Stimulated activated naive CD4-positive, alpha-beta T cell treated with Interleukin-2 at 50 U/mL for 16 hours (primary cell): Measurements from ENCODE around the gene INTS1.

ENCODE experiments used
- DNase-seq: peaks from one replicate; lab custom pipeline; 2025; lab: John Stamatoyannopoulos, UW

INTS1 gene

DNA sequence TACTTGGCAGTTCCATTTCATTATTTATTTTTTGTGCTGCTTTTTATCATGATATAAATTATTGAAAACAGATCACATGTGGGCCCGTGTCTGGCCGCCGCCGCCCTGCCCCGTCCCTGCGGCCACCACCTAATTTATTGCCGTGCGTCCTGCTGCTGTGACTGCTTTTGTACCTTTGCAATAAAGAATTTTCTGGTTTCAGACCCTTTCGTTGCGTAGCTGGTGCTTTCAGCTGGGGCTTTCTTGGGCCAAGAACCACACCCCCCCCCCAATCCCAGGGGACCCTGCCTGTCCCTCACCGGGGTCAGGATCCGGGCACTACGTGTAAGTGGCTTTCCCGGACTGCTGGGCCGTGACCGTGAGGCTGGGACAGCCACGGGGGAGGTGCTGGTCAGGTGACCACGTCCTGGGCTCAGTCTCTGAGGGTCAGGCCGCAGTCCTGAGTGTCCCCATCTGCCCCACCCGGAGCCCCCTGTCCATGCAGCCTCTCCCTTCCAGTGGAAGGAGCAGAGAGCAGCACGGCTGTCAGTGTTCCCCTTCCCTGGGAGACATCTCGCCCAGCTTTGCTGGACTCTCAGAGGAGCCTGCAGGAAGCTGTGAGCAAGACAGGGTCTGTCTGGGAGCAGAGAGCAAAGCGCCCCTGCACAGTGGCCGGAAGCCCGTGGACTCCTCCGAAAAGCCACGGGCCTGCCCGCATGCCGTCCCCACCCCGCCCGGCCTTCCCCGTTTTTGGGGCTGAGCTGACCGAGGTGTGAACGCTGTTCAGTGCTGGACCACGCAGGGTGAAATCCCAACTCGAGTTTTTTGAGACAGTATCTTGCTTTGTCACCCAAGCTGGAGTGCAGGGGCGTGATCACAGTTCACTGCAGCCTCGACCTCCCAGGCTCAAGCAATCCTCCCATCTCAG, 38.9 kb upstream of the INTS1 start:
- no peak for DNase-seq

DNA sequence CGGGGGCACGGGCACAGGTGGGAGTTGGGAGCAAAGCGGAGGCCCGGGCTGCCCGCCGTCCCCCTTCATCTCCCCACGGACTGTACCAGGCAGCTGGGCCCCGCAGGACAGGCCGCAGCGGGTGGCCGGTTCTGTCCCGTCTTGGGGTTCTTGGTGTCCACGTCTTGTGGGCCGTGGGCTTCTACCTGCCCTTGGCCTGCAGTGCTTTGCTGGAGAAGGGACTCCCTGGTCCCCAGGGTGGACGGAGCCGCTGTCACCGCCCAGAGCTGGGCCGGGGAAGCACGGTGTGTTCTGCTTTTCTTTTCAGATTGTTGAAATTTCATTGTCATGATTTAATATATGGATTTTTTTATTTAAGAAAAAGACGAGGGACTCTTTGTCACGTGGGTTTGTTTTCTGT, 38.1 kb upstream of the INTS1 start:
- DNase-seq, result no peak

DNA sequence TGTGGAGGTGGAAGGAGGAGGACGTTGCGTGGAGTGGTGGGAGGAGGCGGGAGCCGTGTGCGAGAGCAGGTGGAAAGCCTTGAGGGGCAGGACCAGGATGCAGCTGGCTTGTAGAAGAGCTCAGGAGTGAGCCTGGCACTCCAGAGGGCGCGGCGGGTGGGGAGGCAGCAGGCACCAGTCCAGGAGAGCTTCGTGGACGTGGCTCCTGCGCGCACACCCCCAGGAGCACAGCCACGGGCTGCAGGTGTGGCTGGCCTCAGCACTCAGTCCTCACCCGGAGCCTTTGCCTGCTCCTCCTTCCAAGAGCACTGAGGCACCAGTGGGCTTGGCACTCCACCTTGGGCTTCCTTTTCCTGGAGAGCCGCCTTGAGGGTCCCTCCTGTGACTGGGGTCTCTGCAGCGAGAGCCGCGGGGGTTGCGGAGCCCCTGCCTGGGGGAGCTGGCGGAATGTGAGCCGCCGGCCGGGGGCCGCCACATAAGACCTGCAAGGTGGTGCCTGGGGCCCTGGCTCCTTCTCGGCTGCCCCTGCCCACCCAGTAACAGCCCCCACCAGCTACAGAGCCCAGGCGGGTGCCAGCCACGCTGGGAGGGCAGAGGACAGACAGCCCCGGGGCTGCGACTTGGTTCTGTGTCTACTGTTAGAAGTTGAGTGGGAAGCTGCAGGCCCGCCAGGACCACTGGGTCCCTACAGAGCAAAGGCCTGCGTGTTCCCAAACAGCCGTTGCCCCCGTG, 37.4 kb upstream of the INTS1 start:
- no peak for DNase-seq

DNA sequence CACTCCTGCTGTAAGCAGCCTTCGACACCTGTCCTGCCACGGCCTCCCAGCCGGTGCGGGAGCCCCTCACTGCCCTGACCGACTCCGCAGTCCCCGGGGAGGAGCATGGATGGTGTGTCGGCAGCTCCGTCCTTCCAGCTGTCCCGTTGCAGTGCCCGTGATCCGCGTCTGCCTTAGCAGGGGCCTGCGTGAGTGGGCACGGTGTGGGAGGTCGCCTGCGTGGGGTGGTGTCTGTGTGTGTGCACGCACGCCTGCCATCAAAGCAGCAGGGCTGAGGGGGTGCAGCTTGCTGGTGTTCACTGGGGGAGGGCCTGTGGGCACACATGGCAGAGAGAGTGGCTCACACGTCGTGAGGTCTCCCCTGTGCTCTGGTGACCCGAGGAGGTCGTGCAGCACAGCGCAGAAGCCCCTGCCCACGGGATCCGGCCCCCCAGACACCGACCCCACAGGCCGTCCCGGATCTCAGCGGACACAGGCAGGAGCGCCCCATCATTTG, 36.6 kb upstream of the INTS1 start:
- DNase-seq, result no peak

DNA sequence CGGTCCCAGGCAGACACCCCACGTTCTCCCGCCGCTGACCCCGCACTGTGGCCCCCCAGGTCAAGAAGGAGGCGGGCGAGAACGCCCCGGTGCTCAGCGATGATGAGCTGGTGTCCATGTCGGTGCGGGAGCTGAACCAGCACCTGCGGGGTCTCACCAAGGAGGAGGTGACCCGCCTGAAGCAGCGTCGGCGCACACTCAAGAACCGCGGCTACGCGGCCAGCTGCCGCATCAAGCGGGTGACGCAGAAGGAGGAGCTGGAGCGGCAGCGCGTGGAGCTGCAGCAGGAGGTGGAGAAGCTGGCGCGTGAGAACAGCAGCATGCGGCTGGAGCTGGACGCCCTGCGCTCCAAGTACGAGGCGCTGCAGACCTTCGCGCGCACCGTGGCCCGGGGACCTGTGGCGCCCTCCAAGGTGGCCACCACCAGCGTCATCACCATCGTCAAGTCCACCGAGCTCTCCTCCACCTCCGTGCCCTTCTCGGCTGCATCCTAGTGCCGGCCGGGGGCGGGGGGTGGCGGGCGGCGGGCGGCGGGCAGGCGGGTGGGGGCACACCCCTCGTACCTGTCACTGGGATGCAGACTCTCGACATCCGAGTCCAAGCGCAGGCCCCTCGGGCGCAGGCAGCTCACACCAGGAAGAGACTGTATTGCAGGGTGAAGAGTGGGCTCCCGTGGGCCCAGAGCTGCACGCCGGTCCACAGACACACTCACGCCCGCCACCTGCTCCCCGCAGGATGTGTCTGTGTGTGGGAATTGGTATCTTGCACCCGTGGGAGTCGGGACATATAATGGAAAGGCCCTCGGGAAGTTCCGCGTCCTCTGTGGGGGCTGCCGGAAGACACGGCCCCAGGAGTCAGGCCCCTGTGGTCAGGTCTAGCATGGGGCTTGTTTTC, 35.9 kb upstream of the INTS1 start:
- DNase-seq, result no peak

DNA sequence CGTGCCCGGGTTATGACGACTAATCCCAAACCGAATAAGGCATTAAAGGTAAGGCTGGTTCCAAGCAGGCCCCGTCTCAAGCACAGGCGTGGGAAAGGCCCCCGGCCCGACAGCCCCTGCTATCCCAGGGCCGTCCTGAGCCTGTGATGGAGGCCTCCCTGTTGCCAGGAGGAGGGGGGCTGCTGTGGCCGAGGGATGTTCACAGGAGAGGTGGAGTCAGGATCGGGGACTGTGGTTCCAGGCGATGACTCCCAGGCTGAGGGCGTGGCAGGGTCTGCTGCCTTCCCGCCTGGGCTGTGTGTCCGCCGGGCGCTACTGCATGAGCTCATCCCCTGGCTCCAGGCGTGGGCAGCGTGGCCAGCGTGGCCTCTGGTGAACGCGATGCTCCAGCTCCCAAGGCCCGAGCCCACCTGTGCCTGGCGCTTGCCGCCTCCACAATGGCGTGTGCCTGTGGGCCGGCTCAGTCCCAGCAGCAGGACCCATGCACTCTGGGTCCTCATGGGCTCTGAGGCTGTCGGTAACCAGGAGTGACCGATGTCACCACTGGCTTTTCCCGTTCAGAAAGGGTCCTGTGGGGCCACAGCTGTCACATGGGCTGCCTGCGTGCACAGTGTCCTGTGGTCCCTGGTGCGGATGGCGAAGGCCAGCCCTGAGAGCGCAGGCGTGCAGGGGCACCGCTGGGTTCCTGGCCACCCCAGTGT, 35.1 kb upstream of the INTS1 start:
- no peak for DNase-seq

DNA sequence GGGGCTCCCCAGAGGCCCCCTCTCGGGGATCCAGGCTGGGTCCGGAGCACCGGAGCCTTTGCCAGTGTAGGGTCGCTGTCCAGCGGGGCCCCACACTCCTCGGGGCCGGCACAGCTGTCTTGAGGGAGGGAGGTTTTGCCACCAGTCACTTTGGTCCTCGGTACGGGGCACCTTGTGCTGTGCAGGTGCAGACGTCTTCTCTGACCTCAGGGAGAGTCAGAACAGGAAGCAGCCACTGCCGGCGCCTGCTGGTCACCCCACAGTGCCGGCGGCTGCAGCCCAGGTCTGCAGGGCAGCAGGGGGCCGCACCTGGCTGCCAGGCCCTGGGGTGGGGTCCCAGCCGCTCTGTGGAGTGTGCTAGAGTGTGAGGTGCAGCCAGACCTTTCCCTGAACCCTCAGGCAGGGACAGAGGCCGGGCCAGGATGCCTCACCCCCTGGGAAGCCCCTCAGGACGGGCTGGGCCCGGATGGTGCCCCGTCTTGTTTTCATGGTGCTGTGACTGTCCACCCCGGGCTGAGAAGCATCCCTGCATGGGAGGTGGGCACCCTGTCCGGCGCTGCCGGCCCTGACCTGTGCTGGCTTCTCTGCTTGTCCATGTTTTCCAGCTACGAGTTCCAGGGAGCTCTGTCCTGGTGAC, 34.5 kb upstream of the INTS1 start:
- DNase-seq, result no peak

DNA sequence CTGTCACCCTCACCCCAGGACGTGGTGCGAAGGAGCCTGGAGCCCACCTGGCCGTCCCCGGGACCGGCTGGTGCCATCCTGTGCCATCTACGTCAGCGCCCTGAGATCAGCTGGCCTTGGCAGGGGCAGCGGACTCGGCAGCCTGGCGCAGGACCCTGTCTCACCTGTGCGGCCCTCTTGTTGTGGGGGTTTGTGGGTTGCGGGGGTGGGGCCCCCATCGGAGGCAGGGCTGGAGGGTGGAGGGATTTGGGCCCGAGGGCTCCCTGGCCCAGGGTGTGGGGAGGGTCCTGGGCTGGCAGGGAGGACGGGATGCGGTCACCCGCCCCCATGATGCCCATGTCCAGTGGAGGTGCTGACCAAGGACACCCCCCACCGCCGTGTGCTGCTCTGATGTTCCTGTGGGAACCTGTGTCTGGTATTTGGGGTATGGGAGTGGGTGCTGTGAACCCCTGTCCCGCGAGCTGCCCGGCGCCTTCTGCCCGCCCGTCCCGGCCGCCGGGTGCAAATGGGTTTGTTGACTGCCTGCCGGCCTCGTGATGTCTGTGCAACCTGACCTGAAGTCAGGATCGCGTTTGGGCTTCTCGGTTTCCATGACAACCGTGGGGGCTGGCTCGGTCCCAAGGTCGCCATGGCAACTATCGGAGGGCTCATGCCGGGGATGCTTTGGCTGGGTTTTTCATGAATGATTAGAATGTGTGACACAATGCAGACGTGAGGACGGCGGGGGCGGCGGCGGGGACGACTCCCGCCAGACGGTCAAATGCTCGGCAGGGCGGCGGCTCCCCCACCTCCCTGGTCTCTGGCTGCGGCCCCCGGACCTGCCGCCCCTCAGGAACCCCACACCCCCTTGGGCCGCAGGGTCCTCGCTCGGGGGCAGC, 33.6 kb upstream of the INTS1 start:
- no peak for DNase-seq

DNA sequence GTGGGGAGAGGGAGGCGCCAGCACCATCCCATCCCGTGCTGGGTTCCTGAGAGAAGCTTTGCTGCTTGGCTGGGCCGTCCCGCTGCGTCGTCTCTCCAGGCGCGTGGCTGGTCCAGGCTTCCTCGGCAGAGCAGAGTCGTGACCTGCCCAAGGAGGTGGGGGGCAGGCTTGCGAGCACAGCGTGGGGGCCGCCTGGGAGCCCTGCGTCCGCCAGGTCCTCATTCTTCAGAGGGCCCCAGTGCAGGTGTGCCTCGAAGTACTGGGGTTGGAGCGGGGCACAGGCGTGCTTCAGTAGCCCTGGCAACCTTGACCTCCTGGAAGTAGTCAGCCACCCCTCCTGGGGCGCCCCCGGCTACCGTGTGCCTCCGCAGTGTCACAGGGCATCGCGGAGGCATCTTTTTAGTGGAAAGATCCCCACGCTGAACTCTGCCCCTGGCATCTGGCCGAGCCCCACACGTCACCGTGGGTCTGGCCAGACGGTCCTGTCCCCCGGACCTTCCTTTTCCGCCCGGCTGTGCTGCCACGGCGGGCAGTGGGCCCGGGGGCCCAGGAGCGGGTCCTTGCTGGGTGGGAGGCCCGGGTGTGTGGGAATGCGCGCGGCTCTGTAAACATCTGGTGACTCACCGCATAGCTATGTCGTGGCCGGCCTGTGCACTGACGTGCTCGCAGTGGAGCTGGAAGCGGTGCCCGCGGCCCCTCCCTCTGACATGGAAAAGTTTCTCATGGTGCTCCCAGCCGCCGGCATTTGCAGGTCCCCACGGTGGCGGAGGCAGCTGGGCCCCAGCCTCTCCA, 32.8 kb upstream of the INTS1 start:
- no peak for DNase-seq

DNA sequence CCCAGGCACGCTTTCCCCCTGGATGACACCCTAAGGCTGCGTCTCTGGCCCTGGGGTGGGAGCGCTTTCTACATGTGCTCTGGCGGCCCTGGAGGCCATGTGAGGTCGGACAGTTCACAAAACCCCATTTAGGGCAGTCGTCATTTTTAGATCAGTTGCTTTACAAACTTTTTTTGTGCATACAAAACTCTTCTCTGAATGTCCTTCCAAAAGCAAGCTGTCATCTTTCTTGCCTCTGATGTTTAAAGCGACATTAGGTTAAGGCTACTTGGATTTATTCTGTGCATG, 32.2 kb upstream of the INTS1 start:
- no peak for DNase-seq

DNA sequence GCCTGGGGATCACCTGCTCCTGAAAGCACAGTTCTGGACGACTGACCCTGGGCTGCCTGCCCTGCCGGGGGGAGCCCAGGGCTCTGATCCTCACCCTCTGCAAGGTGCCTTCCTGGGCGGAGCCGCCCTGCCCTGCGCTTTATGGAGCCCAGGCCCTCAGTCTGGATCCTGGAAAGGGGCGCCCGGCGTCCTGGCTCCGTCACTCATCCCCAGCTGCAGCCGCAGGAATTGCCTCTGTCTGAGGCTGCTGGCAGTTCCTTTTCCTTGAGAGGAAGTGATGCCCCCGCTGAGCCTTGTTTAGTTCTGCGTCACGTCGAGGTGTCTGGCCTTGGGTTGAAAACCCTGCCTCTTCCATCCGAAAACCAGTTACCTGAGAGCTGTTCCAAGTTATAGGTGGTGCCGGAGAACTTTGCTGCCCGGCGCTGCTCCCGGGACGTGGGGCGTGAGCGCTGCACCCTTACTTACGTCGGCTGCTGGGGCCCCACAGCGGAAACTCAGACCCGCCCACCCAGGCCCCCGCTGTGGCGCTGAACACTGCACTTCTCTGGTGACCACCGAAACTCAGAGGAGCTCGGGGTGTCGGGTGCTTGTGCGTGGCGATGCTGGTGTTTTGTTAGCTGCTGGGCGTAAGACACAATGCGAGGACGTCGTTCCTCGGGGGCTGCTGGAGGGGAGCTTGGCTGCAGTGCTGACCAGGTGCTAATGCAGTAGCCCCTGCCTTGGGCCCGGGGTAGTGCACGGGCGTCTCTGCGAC, 31.7 kb upstream of the INTS1 start:
- DNase-seq, result no peak

DNA sequence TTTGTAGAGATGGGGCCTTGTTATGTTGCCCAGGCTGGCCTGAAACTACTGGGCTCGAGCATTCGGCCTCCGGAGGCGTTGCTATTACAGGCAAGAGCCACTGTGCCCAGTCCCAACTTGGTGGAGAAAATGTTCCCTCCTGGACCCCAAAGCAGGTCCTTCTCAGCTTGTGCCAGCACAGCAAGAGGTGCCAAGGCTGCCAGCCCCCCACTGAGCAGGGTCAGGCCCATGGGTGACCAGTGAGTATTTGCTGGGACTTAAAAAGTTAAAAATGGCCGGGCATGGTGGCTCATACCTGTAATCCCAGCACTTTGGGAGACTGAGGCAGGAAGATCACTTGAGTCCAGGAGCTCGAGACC, 30.9 kb upstream of the INTS1 start:
- DNase-seq, result no peak

DNA sequence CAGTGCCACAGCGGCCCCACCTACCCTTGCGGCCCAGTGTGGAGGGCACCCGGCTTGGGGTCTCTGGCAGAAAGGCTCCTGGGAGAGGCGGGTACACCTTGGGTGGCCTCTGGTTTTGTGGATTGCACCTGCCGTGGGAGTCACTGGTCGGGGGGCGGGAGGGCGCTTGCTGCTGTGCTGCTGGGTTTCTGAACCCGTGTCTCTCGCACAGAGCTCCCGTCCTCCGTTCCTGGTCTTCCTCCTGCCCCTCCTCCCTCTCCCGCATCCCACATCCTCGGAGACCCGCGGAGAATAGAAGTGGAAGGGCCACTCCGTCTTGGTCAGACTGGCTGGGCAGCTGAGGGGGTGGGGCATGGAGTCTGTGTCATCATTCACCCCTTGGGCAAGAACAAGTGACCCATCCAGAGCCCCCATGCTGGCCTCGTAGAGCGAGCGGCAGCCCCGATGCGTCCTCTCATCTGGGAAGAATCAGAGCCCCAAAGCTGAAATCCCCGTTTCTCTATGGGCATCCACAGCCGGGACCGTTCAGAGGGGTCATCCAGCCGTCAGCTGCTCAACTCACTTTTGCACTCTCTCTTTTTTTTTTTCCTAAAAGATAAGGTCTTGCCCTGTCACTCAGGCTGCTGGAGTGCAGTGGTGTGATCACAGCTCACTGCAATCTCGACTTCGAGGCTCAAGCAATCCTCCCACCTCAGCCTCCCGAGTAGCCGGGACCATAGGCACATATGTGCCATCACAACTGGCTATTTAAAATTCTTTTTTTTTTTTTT, 30.3 kb upstream of the INTS1 start:
- no peak for DNase-seq

DNA sequence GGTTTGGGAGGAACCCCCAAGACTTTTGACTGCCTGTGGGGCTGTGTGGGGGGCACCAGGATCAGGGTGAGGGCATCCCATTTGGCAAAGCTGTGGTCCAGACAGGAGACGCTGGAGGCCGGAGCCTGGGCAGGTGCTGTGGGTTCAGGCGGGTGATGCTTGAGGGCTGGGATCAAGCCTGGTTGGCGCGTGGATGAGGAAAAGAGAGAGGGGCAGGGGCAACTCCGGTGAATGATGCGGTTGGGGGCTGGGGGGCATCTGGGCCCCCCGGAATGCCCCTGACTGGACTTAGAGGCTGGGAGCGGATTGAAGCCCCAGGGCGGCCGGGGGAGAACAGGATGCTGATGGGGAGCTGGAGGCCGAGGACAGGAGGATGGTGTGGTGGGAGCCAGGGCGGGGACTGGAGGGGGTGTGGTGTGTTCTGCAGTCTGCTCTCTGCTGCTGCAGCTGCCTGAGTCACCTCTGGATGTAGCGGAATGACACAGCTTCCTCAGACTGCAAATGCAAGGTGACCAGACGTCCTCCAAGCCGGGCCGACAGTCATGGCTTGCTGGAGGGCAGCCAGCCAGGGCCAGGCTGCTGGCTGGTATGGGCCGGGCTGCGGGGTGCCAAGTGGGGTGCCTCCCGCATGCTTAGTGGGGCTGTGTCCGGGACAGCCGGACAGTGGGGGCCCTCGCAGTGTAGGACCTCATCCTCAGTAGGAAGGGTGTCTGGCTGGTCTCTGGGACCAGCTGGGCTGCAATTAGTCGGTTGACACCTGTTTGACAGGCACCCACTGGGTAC, 29.5 kb upstream of the INTS1 start:
- peak; percentile 32 for DNase-seq

DNA sequence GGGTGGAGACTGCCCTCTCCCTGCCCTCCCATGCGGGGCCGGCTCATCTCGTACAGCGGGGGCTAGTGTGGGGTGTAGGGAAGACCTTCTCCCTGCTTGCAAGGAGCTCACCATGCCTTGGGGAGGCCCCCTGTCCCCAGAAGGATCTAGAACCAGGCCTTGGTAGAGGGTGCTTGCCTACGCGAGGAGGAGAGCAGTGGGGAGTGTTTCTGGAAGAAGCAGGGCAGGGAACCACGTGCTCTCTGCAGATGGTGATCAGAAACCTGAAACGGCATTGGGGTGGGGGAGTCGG, 29.0 kb upstream of the INTS1 start:
- no peak for DNase-seq

DNA sequence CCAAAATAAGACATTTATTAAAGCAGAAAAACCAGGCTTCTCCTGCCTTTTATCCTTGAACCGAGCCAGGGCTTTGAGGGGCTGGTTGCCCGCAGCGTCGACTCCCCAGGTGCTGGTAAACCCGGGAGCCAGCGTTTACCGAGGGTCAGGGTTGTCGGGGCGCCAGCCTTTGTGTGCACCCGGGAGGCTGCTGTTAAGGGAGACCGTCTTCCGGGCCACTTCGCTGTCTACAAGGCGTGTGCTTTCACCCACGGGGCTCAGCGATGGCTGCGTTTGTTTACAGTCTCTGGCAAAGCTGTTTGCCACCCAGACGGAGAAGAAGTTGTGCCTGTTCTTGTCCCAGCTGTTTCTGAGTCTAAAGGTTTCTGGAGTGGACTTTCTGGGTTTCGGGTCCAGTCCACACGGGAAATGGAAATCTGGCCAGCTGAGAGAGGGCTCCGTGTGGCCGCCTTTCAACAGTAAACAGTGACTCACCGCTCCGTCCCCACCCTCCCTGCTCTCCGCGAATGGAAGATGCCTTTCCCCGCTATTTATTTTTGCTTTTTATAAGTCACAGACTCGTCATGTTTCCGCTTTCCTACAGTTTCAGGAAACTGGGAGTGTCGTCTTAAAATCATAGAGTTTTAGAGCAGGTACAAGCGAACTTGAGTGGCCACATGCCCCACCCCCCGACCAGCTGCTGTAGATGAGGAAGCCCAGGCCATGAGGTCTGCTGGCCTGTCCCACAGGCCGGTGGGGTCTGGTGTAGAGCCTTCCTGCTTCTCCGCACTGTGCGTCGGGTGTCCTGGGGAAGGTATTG, 28.5 kb upstream of the INTS1 start:
- peak; percentile 58 for DNase-seq
